Measurements from ENCODE around the gene SLC7A14.
A peak's percentile ranks its signal among the peaks of the same experiment; 100 is the strongest.

SLC7A14 gene

DNA sequence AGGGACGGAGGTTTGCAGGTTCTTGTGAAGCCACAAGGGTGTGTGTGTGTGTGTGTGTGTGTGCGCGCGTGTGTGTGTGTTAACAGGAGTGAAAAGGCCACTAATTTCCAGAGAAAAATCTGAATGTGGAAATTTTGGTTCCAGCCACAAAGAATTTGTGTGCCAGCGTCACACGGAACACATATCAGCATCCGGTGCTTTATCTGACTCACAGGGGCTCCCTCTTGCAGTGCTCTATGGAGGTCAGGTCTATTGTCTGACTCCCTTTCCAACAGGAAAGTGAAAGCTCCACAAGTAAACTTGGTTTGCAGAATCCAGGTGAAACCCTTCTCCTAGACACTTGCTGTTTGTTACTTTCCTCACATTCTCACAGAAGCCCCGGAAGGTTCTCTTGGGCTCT is 161.0 kb downstream of the SLC7A14 start:
- Histone ChIP-seq H3K27me3 (replicated peaks in 2 of 5; ENCODE audit: control insufficient read depth in 4 of 5, insufficient read depth in 5 of 5, low read length in 4 of 5) (peaks cover 0 to 21% (median 16%) of the 10 kb centered on the region in 5 experiments), H3K36me3 (ENCODE audit: control insufficient read depth in 4 of 4, insufficient read depth in 4 of 4, low read length in 3 of 4) (no peaks in the 10 kb centered on the region), H3K4me1 (ENCODE audit: control extremely low read depth in 1 of 4, control insufficient read depth in 4 of 4, insufficient read depth in 4 of 4, low read length in 3 of 4) (peaks cover 0 to 5% (median 1%) of the 10 kb centered on the region in 4 experiments), H3K27ac (ENCODE audit: insufficient read depth in 1 of 2, low read depth in 1 of 2, low read length in 2 of 2, poor library complexity in 1 of 2, severe bottlenecking in 2 of 2) (no peak overlapping the region), H3K4me3 (ENCODE audit: control insufficient read depth in 1 of 7, extremely low read depth in 1 of 7, insufficient read depth in 4 of 7, low read depth in 2 of 7, low read length in 6 of 7) (no peak overlapping the region), H3K9me3 (ENCODE audit: control extremely low read depth in 1 of 5, control insufficient read depth in 4 of 5, insufficient read depth in 2 of 5, low read depth in 1 of 5, low read length in 4 of 5) (no peaks in the 10 kb centered on the region)
- no peak for DNase-seq
- CTCF ChIA-PET, result interaction anchor here (2.3 kb wide), 1 partner anchor 11 kb away, joined by 8 read pairs; no protein-coding TSS in a partner anchor
- WGBS (ENCODE audit: insufficient coverage), result 82% methylated on average over 7 of the region's 8 CpGs
- POLR2A ChIA-PET, result no interaction called here

DNA sequence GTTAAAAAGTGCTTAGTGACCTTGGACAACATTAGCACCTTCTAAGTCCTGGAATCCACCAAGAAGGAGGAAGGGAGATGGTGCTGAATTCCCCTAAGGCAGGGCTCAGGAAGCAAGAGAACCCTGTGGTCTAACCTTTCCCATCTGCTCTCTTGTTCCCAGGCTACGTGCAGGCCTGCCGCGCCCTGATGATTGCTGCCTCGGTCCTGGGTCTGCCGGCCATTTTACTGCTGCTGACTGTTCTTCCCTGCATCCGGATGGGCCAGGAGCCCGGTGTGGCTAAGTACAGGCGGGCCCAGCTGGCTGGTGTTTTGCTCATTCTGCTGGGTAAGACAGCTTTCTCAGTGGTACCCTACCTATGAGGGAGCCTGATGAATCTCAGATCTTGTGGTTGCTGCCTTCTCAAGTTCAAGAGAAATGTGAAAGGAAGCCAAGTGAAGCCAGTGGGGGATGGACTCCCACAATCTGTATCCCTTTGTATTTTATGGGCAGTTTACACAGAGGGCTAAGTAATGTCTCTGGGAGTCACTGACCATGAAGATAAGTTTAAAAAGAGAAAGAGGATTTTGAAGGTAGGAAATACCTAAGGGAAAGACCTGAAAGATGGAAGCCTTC is 162.8 kb downstream of the SLC7A14 start:
- Histone ChIP-seq H3K4me1 (ENCODE audit: control extremely low read depth in 1 of 4, control insufficient read depth in 4 of 4, insufficient read depth in 4 of 4, low read length in 3 of 4) (peaks cover 0 to 23% (median 17%) of the 10 kb centered on the region in 4 experiments), H3K36me3 (ENCODE audit: control insufficient read depth in 4 of 4, insufficient read depth in 4 of 4, low read length in 3 of 4) (no peaks in the 10 kb centered on the region), H3K27ac (ENCODE audit: insufficient read depth in 1 of 2, low read depth in 1 of 2, low read length in 2 of 2, poor library complexity in 1 of 2, severe bottlenecking in 2 of 2) (no peak overlapping the region), H3K27me3 (replicated peaks in 2 of 5; ENCODE audit: control insufficient read depth in 4 of 5, insufficient read depth in 5 of 5, low read length in 4 of 5) (peaks cover 0 to 39% (median 29%) of the 10 kb centered on the region in 5 experiments), H3K9me3 (ENCODE audit: control extremely low read depth in 1 of 5, control insufficient read depth in 4 of 5, insufficient read depth in 2 of 5, low read depth in 1 of 5, low read length in 4 of 5) (no peaks in the 10 kb centered on the region), H3K4me3 (ENCODE audit: control insufficient read depth in 1 of 7, extremely low read depth in 1 of 7, insufficient read depth in 4 of 7, low read depth in 2 of 7, low read length in 6 of 7) (no peak overlapping the region)
- 98% methylated on average over 8 of the region's 8 CpGs for WGBS (ENCODE audit: insufficient coverage)
- ChIA-PET POLR2A (no interaction called here), CTCF (interaction anchor here (1.2 to 2.3 kb wide), 2 partner anchors 9 to 12 kb away, joined by 3 to 8 read pairs; no protein-coding TSS in a partner anchor)
- no peak for DNase-seq

DNA sequence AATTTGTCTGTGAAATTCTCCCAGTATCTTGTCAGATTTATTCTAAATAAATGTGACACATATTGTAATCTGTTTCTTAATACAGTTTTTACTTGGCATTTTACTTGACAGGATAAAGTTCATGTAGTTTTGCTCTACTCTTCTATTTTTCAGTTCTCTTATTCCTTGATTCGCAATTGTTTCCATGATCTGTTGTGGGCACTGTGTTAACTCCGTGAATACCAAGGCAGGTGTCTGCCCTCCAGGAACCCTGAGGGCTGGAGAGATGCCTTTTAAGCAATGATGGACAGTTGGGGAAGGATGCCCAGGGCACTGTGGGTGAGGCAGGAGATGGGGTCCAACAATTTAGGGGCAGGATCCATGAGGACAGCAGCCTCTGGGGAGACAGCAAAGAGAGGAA is 164.1 kb downstream of the SLC7A14 start:
- no peak for DNase-seq
- H3K9me3 ChIP-seq (ENCODE audit: control extremely low read depth in 1 of 5, control insufficient read depth in 4 of 5, insufficient read depth in 2 of 5, low read depth in 1 of 5, low read length in 4 of 5), result no peaks in the 10 kb centered on the region
- ChIA-PET POLR2A (no interaction called here), CTCF (no interaction called here)
- no peak overlapping the region for H3K4me3 ChIP-seq (ENCODE audit: control insufficient read depth in 1 of 7, extremely low read depth in 1 of 7, insufficient read depth in 4 of 7, low read depth in 2 of 7, low read length in 6 of 7)
- WGBS (ENCODE audit: insufficient coverage), result 95% methylated on average over 2 of the region's 2 CpGs
- no peak overlapping the region for H3K27ac ChIP-seq (ENCODE audit: insufficient read depth in 1 of 2, low read depth in 1 of 2, low read length in 2 of 2, poor library complexity in 1 of 2, severe bottlenecking in 2 of 2)
- H3K27me3 ChIP-seq (replicated peaks in 2 of 5; ENCODE audit: control insufficient read depth in 4 of 5, insufficient read depth in 5 of 5, low read length in 4 of 5), result peaks cover 0 to 52% (median 37%) of the 10 kb centered on the region in 5 experiments
- H3K36me3 ChIP-seq (ENCODE audit: control insufficient read depth in 4 of 4, insufficient read depth in 4 of 4, low read length in 3 of 4), result no peaks in the 10 kb centered on the region
- peaks cover 0 to 23% (median 17%) of the 10 kb centered on the region in 4 experiments for H3K4me1 ChIP-seq (ENCODE audit: control extremely low read depth in 1 of 4, control insufficient read depth in 4 of 4, insufficient read depth in 4 of 4, low read length in 3 of 4)

DNA sequence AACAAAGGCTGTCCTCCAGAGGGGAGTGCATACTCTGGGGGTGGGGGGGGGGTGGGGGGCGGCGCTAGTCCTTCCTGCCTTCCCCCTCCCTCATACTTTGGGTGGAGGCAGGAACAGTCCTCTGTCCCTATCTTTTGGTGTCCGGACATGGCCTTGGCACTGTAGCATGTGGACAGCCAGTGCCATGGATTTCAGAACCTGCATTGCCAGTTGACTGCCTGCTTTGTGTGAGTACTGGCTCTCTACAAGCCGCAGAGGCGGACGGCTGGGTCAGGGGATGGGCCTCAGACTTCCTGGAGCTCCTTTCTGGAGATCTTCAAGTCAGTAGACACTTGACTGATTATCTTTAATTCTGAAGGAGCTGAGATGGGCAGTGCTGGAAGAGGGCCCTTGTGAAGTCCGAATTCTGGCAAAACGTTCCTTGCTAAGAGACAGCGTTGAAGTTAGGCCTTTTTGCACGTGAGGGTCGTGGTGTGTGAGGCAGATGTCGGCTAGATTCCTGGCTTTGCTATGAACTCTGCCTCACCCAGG is 164.7 kb downstream of the SLC7A14 start:
- peaks cover 0 to 58% (median 37%) of the 10 kb centered on the region in 5 experiments for H3K27me3 ChIP-seq (replicated peaks in 2 of 5; ENCODE audit: control insufficient read depth in 4 of 5, insufficient read depth in 5 of 5, low read length in 4 of 5)

DNA sequence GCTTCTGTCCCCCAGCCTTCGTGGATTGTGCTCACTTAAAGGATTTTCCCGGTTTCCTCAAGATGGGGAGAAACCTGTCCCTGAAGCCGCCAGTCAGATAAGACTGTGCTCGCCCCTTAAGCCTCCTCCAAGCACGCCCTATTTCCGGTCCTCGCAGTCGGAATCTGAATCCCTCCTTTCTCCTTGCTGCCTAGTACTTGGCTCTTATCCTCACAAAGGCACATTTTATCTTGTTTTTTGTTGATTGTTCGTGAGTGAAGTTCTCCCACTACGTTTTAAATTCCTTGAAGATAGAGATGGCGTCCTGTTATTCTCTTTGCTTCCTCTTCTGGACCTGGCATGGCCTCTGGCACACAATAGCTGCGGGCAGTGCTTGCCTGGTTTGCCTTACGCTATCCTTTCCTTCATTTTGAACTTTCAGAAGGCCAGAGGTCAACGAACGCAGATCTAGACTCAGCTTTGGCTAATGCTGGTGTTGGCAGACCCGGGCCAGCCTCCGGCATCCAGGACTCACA is 165.5 kb downstream of the SLC7A14 start:
- Histone ChIP-seq H3K27me3 (replicated peaks in 2 of 5; ENCODE audit: control insufficient read depth in 4 of 5, insufficient read depth in 5 of 5, low read length in 4 of 5) (peaks cover 0 to 58% (median 32%) of the 10 kb centered on the region in 5 experiments), H3K4me3 (ENCODE audit: control insufficient read depth in 1 of 7, extremely low read depth in 1 of 7, insufficient read depth in 4 of 7, low read depth in 2 of 7, low read length in 6 of 7) (peak overlapping the region in 2 of 7 experiments; percentile 11 to 74), H3K9me3 (ENCODE audit: control extremely low read depth in 1 of 5, control insufficient read depth in 4 of 5, insufficient read depth in 2 of 5, low read depth in 1 of 5, low read length in 4 of 5) (no peaks in the 10 kb centered on the region), H3K4me1 (ENCODE audit: control extremely low read depth in 1 of 4, control insufficient read depth in 4 of 4, insufficient read depth in 4 of 4, low read length in 3 of 4) (peaks cover 0 to 23% (median 17%) of the 10 kb centered on the region in 4 experiments), H3K27ac (ENCODE audit: insufficient read depth in 1 of 2, low read depth in 1 of 2, low read length in 2 of 2, poor library complexity in 1 of 2, severe bottlenecking in 2 of 2) (no peak overlapping the region), H3K36me3 (ENCODE audit: control insufficient read depth in 4 of 4, insufficient read depth in 4 of 4, low read length in 3 of 4) (no peaks in the 10 kb centered on the region)
- DNase-seq, result no peak
- WGBS (ENCODE audit: insufficient coverage), result 59% methylated on average over 14 of the region's 17 CpGs
- CTCF ChIA-PET, result interaction anchor here (1.1 to 10.6 kb wide), 2 partner anchors 112 to 392 kb away, joined by 3 to 87 read pairs; no protein-coding TSS in a partner anchor
- POLR2A ChIA-PET, result no interaction called here

More for the DNA sequence above, 164.7 kb downstream of the SLC7A14 start:
- Histone ChIP-seq H3K9me3 (ENCODE audit: control extremely low read depth in 1 of 5, control insufficient read depth in 4 of 5, insufficient read depth in 2 of 5, low read depth in 1 of 5, low read length in 4 of 5) (no peaks in the 10 kb centered on the region), H3K4me3 (ENCODE audit: control insufficient read depth in 1 of 7, extremely low read depth in 1 of 7, insufficient read depth in 4 of 7, low read depth in 2 of 7, low read length in 6 of 7) (no peak overlapping the region), H3K27ac (ENCODE audit: insufficient read depth in 1 of 2, low read depth in 1 of 2, low read length in 2 of 2, poor library complexity in 1 of 2, severe bottlenecking in 2 of 2) (no peak overlapping the region), H3K4me1 (ENCODE audit: control extremely low read depth in 1 of 4, control insufficient read depth in 4 of 4, insufficient read depth in 4 of 4, low read length in 3 of 4) (peaks cover 0 to 23% (median 17%) of the 10 kb centered on the region in 4 experiments), H3K36me3 (ENCODE audit: control insufficient read depth in 4 of 4, insufficient read depth in 4 of 4, low read length in 3 of 4) (no peaks in the 10 kb centered on the region)
- WGBS (ENCODE audit: insufficient coverage), result 97% methylated on average over 10 of the region's 12 CpGs
- CTCF ChIA-PET, result no interaction called here
- DNase-seq, result no peak
- POLR2A ChIA-PET, result no interaction called here

DNA sequence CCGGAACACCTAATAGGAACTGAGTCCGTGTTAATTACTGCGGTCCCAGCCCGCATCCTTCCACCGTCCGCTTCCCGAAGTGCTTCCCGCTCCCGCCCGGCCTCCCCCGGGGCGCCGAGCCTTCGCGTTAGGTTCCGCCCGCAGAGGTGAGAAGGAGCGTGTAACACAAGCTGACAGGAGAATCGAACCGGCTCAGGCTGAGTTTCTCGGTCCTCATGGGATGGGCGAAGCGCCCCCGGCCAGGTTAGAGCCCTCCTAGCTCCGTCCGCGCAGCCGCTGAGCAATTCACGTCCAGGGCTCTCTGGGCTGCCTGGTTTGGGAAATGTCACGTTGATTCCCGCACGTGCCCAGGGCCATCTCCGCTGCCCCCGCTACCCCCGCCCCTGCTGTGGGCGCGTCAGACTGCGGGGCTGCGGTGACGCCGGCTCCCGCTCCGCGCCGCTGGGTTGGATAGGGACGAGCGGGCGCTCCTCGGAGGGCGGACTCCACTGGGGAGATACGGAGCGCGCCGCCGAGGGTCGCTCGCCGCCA is 166.3 kb downstream of the SLC7A14 start:
- H3K9me3 ChIP-seq (ENCODE audit: control extremely low read depth in 1 of 5, control insufficient read depth in 4 of 5, insufficient read depth in 2 of 5, low read depth in 1 of 5, low read length in 4 of 5), result no peaks in the 10 kb centered on the region
- peak overlapping the region in 4 of 7 experiments; percentile 23 to 74 (median 50) for H3K4me3 ChIP-seq (ENCODE audit: control insufficient read depth in 1 of 7, extremely low read depth in 1 of 7, insufficient read depth in 4 of 7, low read depth in 2 of 7, low read length in 6 of 7)
- no peak overlapping the region for H3K27ac ChIP-seq (ENCODE audit: insufficient read depth in 1 of 2, low read depth in 1 of 2, low read length in 2 of 2, poor library complexity in 1 of 2, severe bottlenecking in 2 of 2)
- no peaks in the 10 kb centered on the region for H3K36me3 ChIP-seq (ENCODE audit: control insufficient read depth in 4 of 4, insufficient read depth in 4 of 4, low read length in 3 of 4)
- H3K27me3 ChIP-seq (replicated peaks in 2 of 5; ENCODE audit: control insufficient read depth in 4 of 5, insufficient read depth in 5 of 5, low read length in 4 of 5), result peaks cover 0 to 58% (median 32%) of the 10 kb centered on the region in 5 experiments
- 5% methylated on average over 42 of the region's 58 CpGs for WGBS (ENCODE audit: insufficient coverage)
- peak in 2 of 3 donors; percentile 44 to 59 for DNase-seq
- peaks cover 0 to 23% (median 17%) of the 10 kb centered on the region in 4 experiments for H3K4me1 ChIP-seq (ENCODE audit: control extremely low read depth in 1 of 4, control insufficient read depth in 4 of 4, insufficient read depth in 4 of 4, low read length in 3 of 4)
- CTCF ChIA-PET, result interaction anchor here (0.8 to 10.6 kb wide), 3 partner anchors 12 to 392 kb away, joined by 3 to 87 read pairs (median 3); no protein-coding TSS in a partner anchor
- POLR2A ChIA-PET, result no interaction called here

Data from common myeloid progenitor, CD34-positive (primary cell).